ENCODE results near the gene FZR1.

DNA sequence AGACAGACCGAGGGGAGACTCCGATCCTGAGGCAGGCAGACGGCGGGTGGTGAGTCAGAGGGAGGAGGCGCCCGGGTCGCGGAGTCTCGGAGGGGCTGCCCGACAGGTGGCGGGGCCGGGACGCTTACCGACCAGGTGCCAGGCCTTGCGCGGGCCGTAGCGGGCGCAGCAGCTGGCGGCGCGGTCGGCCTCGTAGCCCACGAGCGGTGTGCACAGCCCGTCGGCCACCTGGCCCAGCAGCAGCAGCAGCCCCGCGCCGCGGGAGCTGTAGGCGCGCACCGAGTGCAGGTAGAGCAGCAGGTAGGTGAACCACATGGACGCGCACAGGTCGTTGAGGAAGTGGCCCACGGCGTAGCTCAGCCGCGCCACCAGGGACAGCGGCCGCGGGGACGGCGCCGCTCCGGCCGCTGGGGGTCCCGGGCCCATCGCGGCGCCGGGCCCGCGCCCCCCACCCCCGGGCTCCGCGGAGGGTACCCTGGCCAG, 50.9 kb downstream of the FZR1 start:
- TF ChIP-seq ZFX (IDR thresholded peaks at IDR 0.05; ENCODE audit: borderline replicate concordance): no peak
- peak; percentile 31 for TF ChIP-seq CTCF (IDR thresholded peaks at IDR 0.05)
